K562 treated with DMSO at 1 percent for 24 hours (cell line): Measurements from ENCODE around the gene LY86. TPM values are rescaled to one million over a fixed set of nuclear protein-coding genes. Genes with fewer than 3 reads are reported as not detected.

ENCODE experiments used
- total RNA-seq: library from RNA; unstranded; fragments of 300-600 nt; gene quantifications from 2 replicates; pipeline ENCODE4 v1.2.3, GENCODE V29; 2022; ENCODE audit warnings: low read depth; ENCODE audit not compliant: insufficient read depth

LY86 gene
- not detected in 2 replicates for total RNA-seq

GRCh38 chr6:6588064-6588923, at the start of gene LY86:
Gene LY86 (plus strand): TSS chr6:6588720. CDS start chr6:6588735, 15 bp downstream.

